ENCODE measurements around the gene VEZF1.

The VEZF1 gene

GRCh38 chr17:57930239-57930638, 57.8 kb downstream of the VEZF1 start:
- no peak for DNase-seq (ENCODE audit: low spot score)
- in situ Hi-C loops (cut with MboI; ENCODE audit: low sequenced_read_pairs, unreplicated experiment) = no loop called here
- TF ChIP-seq CTCF (IDR thresholded peaks at IDR 0.05; ENCODE audit: borderline replicate concordance, control extremely low read depth, extremely low read depth, insufficient read depth, missing control alignments) = no peak

- in situ Hi-C loops (cut with MboI; ENCODE audit: low sequenced_read_pairs, unreplicated experiment) = no loop called here
- DNase-seq (ENCODE audit: low spot score) = no peak
- TF ChIP-seq CTCF (IDR thresholded peaks at IDR 0.05; ENCODE audit: borderline replicate concordance, control extremely low read depth, extremely low read depth, insufficient read depth, missing control alignments) = no peak
Observed at GRCh38 chr17:57929386-57929785, 58.7 kb downstream of the VEZF1 start.

DNA sequence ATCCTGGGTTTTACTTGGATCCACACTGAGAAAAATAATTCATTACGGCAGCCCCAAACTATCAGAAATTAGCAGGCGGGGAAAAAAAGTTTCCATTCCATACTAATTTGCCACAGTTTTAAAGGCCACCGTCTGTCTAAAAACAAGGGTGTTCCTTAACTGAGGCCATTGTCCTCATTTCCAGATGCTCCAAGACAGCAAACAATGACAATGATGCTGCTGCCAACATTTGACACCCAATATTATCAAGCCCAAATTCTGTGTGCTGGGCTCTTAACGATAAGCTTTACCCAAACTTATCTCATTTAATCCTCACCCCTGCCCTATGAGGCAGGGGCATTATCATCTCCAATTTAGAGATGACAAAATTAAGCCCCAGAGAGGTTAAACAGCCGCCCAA, 59.1 kb downstream of the VEZF1 start:
- no peak for DNase-seq (ENCODE audit: low spot score)
- in situ Hi-C loops (cut with MboI; ENCODE audit: low sequenced_read_pairs, unreplicated experiment) = no loop called here
- TF ChIP-seq CTCF (IDR thresholded peaks at IDR 0.05; ENCODE audit: borderline replicate concordance, control extremely low read depth, extremely low read depth, insufficient read depth, missing control alignments) = no peak

DNA sequence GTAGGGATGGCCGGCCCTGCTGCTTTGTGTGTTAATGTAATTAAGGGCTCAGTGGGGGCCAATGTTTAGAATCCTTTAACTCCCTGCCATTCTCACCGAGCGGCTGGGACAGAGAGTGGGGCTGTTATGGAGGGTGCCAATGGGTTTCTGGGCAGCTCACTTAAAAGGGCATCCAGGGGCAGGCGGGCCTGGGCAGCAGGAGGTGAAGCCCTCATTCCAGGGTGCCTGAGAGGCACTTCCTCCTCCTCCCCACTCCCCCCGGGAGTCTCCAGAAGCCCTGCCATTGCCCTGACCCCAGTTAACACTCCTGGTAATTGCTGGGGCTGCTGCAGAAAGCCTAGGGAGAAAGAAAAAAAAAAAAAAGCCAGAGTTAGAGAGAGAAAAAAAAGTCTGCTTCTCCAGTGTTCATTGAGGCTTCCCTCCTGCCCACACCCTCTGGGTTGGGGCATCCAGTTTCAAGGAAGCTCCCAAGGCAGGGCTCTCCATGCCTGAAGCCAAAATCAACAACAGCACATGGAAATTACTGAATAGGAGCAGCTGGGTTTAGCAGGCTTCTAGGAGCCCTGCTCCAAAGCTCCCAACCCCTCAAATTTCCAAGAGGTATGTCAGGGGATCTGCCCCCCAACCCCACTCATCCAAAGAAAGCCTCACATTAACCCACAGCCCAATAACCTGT, 60.9 kb downstream of the VEZF1 start:
- in situ Hi-C loops (cut with MboI; ENCODE audit: low sequenced_read_pairs, unreplicated experiment) = no loop called here
- DNase-seq (ENCODE audit: low spot score) = no peak
- TF ChIP-seq CTCF (IDR thresholded peaks at IDR 0.05; ENCODE audit: borderline replicate concordance, control extremely low read depth, extremely low read depth, insufficient read depth, missing control alignments) = no peak

DNA sequence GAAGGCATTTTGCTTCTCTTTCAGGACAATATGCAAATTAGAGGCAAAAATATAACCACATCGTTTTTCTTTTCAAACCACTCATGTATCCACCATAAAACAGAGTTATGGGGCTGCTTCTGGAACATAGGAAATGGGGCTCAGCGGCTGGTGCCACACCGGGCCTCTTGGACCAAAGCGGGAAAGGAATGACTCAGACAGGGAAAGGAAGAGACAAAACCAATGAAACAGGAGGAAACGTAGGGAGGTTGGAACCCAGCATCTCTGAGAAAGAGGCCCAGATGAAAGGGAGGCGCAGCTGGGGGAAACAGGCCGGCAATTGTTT, 61.4 kb downstream of the VEZF1 start:
- in situ Hi-C loops (cut with MboI; ENCODE audit: low sequenced_read_pairs, unreplicated experiment) = no loop called here

DNA sequence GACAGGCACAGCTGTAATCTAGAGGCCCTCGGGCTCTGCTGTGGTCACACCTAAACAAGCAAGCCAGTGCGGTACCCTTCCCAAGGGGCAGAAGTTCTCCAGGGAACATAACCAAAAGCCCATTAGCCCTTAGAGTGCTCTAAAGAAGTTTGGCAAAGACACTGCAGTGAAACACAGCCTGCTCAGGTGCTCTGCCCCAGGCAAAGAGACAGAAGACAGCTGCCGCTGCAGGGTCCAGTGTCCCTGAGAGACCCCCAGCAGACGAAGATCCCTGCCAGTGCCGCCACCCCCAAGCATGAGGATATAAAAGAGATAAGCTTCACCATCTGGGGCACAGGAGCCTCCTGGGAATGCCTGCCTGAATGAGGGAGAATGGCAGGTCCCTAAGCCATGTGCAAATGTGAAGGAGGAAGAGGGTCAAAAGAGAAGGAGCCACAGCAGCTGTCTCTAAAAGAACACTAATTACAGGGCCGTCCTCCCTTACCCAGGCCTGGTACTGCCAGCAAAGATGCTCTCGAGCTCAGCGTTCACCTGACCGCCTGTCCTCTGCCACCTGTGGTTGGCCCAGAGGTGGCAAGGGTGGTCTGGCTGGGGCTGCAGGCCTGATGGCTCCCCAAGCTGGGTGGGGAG, 62.6 kb downstream of the VEZF1 start:
- no peak for DNase-seq (ENCODE audit: low spot score)
- TF ChIP-seq CTCF (IDR thresholded peaks at IDR 0.05; ENCODE audit: borderline replicate concordance, control extremely low read depth, extremely low read depth, insufficient read depth, missing control alignments) = no peak
- in situ Hi-C loops (cut with MboI; ENCODE audit: low sequenced_read_pairs, unreplicated experiment) = no loop called here

More for the DNA sequence above, 61.4 kb downstream of the VEZF1 start:
- no peak for TF ChIP-seq CTCF (IDR thresholded peaks at IDR 0.05; ENCODE audit: borderline replicate concordance, control extremely low read depth, extremely low read depth, insufficient read depth, missing control alignments)
- DNase-seq (ENCODE audit: low spot score) = no peak
